H1 (cell line): ENCODE measurements around the gene SPAG16. TPM values are rescaled to one million over a fixed set of nuclear protein-coding genes. Genes with fewer than 3 reads are reported as not detected.

Experiments
- CTCF ChIA-PET: fragments of 300-600 bp; sonication (Branson Sonifier 250); formaldehyde crosslinking; loops from one replicate; lab custom pipeline; 2021; ENCODE audit not compliant: partially characterized antibody; lab: Charles Lee
- POLR2A ChIA-PET: fragments of 300-600 bp; sonication (Branson Sonifier 250); formaldehyde crosslinking; loops from one replicate; lab custom pipeline; 2021; ENCODE audit warnings: inconsistent platforms; ENCODE audit not compliant: partially characterized antibody; lab: Charles Lee
- DNase-seq, 2 experiments: peaks; one replicate each; pipeline versions ENCODE4 v3.0.0 to v3.0.0-alpha.2; 2010 to 2022; ENCODE audit warnings: low spot score in 2 of 2, low read depth in 1 of 2, mixed read lengths in 1 of 2
- FAIRE-seq: peaks from 2 replicates; lab custom pipeline; 2011; peaks lifted over from hg19 to GRCh38; lab: Jason Lieb, UNC
- H2AFZ ChIP-seq: 2 replicates; pipeline ENCODE4 v1.8.1; 2012; ENCODE audit warnings: low read length, inconsistent platforms
- H2AK5ac ChIP-seq: 2 replicates; pipeline ENCODE4 v1.6.1; 2013; ENCODE audit warnings: low read depth, low read length
- H2BK120ac ChIP-seq: replicated peaks from 2 replicates; pipeline ENCODE3; 2013; ENCODE audit warnings: low read depth, low read length, inconsistent platforms
- H2BK12ac ChIP-seq: 2 replicates; pipeline ENCODE4 v1.6.1; 2013; ENCODE audit warnings: low read depth, low read length
- H2BK15ac ChIP-seq: 2 replicates; pipeline ENCODE4 v1.6.1; 2013; ENCODE audit warnings: low read length
- H2BK20ac ChIP-seq: 2 replicates; pipeline ENCODE4 v1.6.1; 2013; ENCODE audit warnings: low read length
- H2BK5ac ChIP-seq: 2 replicates; pipeline ENCODE4 v1.6.1; 2013; ENCODE audit warnings: low read depth, low read length
- H3K14ac ChIP-seq: 2 replicates; pipeline ENCODE4 v1.6.1; 2013; ENCODE audit warnings: inconsistent platforms; ENCODE audit not compliant: insufficient read length
- H3K18ac ChIP-seq: 2 replicates; pipeline ENCODE4 v1.6.1; 2013; ENCODE audit warnings: low read length; ENCODE audit errors: extremely low read depth
- H3K23ac ChIP-seq: 2 replicates; pipeline ENCODE4 v1.6.1; 2013; ENCODE audit warnings: inconsistent platforms; ENCODE audit not compliant: insufficient read length
- H3K23me2 ChIP-seq: 2 replicates; pipeline ENCODE4 v1.6.1; 2013; ENCODE audit warnings: low read depth, low read length
- H3K27ac ChIP-seq: 2 replicates; pipeline ENCODE4 v1.6.1; 2011; ENCODE audit warnings: low read depth, low read length, inconsistent platforms
- H3K27me3 ChIP-seq, 4 experiments: replicated peaks in 1 of 4; 1 replicate in 1 of 4; 2 replicates in 3 of 4; pipeline versions ENCODE4 v1.6.1 to v1.8.1; 2011 to 2013; ENCODE audit warnings: low read length in 3 of 4, mild to moderate bottlenecking in 3 of 4, inconsistent platforms in 2 of 4, mixed read lengths in 2 of 4, moderate library complexity in 1 of 4; ENCODE audit not compliant: control insufficient read depth in 3 of 4, insufficient read depth in 3 of 4; ENCODE audit errors: extremely low read depth in 1 of 4
- H3K36me3 ChIP-seq, 4 experiments: 2 replicates each; pipeline versions ENCODE4 v1.6.1 to v1.8.1; 2011 to 2013; ENCODE audit warnings: mild to moderate bottlenecking in 4 of 4, low read length in 3 of 4, moderate library complexity in 2 of 4, control low read depth in 1 of 4, inconsistent platforms in 1 of 4; ENCODE audit not compliant: insufficient read depth in 4 of 4, control insufficient read depth in 2 of 4
- H3K4ac ChIP-seq: replicated peaks from 2 replicates; pipeline ENCODE3; 2013; ENCODE audit warnings: low read length, low read depth, mixed read lengths, inconsistent platforms; ENCODE audit not compliant: insufficient read length
- H3K4me1 ChIP-seq, 4 experiments: replicated peaks in 1 of 4; 1 replicate in 1 of 4; 2 replicates in 3 of 4; pipeline versions ENCODE4 v1.6.1 to v1.8.1; 2011 to 2013; ENCODE audit warnings: low read length in 3 of 4, inconsistent platforms in 2 of 4, mixed read lengths in 1 of 4; ENCODE audit not compliant: insufficient read depth in 4 of 4, control insufficient read depth in 3 of 4
- H3K4me2 ChIP-seq, 2 experiments: 2 replicates each; pipeline versions ENCODE4 v1.6.1 to v1.8.1; 2011 to 2013; ENCODE audit warnings: low read depth in 2 of 2, low read length in 2 of 2, control low read depth in 1 of 2, inconsistent platforms in 1 of 2, mild to moderate bottlenecking in 1 of 2; ENCODE audit not compliant: insufficient read depth in 1 of 2
- H3K4me3 ChIP-seq, 4 experiments: fragments of 200-600, 300-600 bp in 1 of 4; sonication (generic), shearing (Covaris generic), sonication (Bioruptor Twin) in 1 of 4; 2 replicates each; pipeline versions ENCODE4 v1.5.1 to v1.8.1; 2011 to 2016; ENCODE audit warnings: low read length in 4 of 4, low read depth in 3 of 4, control low read depth in 2 of 4, inconsistent platforms in 2 of 4, mild to moderate bottlenecking in 2 of 4, mixed read lengths in 1 of 4, moderate library complexity in 1 of 4; ENCODE audit not compliant: insufficient read depth in 2 of 4; ENCODE audit errors: extremely low read depth in 1 of 4
- H3K56ac ChIP-seq: replicated peaks from 2 replicates; pipeline ENCODE3; 2013; ENCODE audit warnings: low read depth, mild to moderate bottlenecking, mixed read lengths, low read length, inconsistent platforms; ENCODE audit not compliant: insufficient read length
- H3K79me1 ChIP-seq: 2 replicates; pipeline ENCODE4 v1.6.1; 2013; ENCODE audit warnings: low read depth, low read length, control low read depth
- H3K79me2 ChIP-seq, 2 experiments: 2 replicates each; pipeline versions ENCODE4 v1.6.1 to v1.8.1; 2012 to 2013; ENCODE audit warnings: low read length in 2 of 2, mild to moderate bottlenecking in 2 of 2, inconsistent platforms in 1 of 2; ENCODE audit not compliant: insufficient read depth in 2 of 2, control insufficient read depth in 1 of 2
- H3K9ac ChIP-seq, 4 experiments: replicated peaks in 1 of 4; 1 replicate in 1 of 4; 2 replicates in 3 of 4; pipeline versions ENCODE4 v1.6.1 to v1.8.1; 2011 to 2013; ENCODE audit warnings: low read depth in 3 of 4, low read length in 3 of 4, control low read depth in 2 of 4, mild to moderate bottlenecking in 2 of 4, moderate library complexity in 2 of 4, inconsistent platforms in 1 of 4; ENCODE audit errors: extremely low read depth in 1 of 4
- H3K9me3 ChIP-seq, 2 experiments: 2 replicates each; pipeline versions ENCODE4 v1.6.1 to v1.8.1; 2012 to 2013; ENCODE audit warnings: mild to moderate bottlenecking in 2 of 2, moderate library complexity in 2 of 2, control low read depth in 1 of 2, inconsistent platforms in 1 of 2, low read depth in 1 of 2, low read length in 1 of 2, mixed read lengths in 1 of 2; ENCODE audit not compliant: insufficient read depth in 2 of 2
- H4K20me1 ChIP-seq, 2 experiments: replicated peaks in 1 of 2; 2 replicates each; pipeline versions ENCODE3 to v1.8.1; 2011 to 2013; ENCODE audit warnings: inconsistent platforms in 2 of 2, low read length in 2 of 2, mild to moderate bottlenecking in 1 of 2; ENCODE audit not compliant: insufficient read depth in 2 of 2, control insufficient read depth in 1 of 2
- H4K5ac ChIP-seq: 2 replicates; pipeline ENCODE4 v1.6.1; 2013; ENCODE audit warnings: low read length, low read depth, mixed read lengths, inconsistent platforms; ENCODE audit not compliant: insufficient read length
- H4K8ac ChIP-seq: 2 replicates; pipeline ENCODE4 v1.8.0; 2013; ENCODE audit warnings: mild to moderate bottlenecking, moderate library complexity, low read length, inconsistent platforms; ENCODE audit not compliant: insufficient read depth; ENCODE audit errors: extremely low read depth
- H4K91ac ChIP-seq: replicated peaks from 2 replicates; pipeline ENCODE3; 2013; ENCODE audit warnings: low read length, mixed read lengths, inconsistent platforms; ENCODE audit not compliant: insufficient read length
- ASH2L ChIP-seq: fragments of 200-600, 300-600 bp; sonication (generic); IDR thresholded peaks from one replicate; pipeline ENCODE4 v1.7.1; 2017; ENCODE audit warnings: low read length
- BCL11A ChIP-seq, 2 experiments: IDR thresholded peaks; one replicate each; pipeline ENCODE4 v1.6.1; 2011; ENCODE audit warnings: low read depth in 2 of 2, low read length in 2 of 2, mild to moderate bottlenecking in 2 of 2
- CBX5 ChIP-seq: fragments of 300-800, 300-1000 bp; sonication (generic); IDR thresholded peaks from 2 replicates; pipeline ENCODE4 v1.7.1; 2016; ENCODE audit warnings: antibody characterized with exemption, low read length, low read depth
- EP300 ChIP-seq, 2 experiments: IDR thresholded peaks; 1 replicate in 1 of 2; 2 replicates in 1 of 2; pipeline ENCODE4 v1.6.1; 2011 to 2012; ENCODE audit warnings: low read depth in 2 of 2, low read length in 2 of 2, mild to moderate bottlenecking in 2 of 2, borderline replicate concordance in 1 of 2, inconsistent platforms in 1 of 2, moderate library complexity in 1 of 2
- GABPA ChIP-seq: IDR thresholded peaks from 2 replicates; pipeline ENCODE4 v1.6.1; 2011; ENCODE audit warnings: mild to moderate bottlenecking, low read length, moderate library complexity, borderline replicate concordance; ENCODE audit not compliant: insufficient read depth
- HDAC2 ChIP-seq, 2 experiments: fragments of 300-600 bp in 1 of 2; sonication (generic) in 1 of 2; IDR thresholded peaks; 2 replicates each; pipeline ENCODE4 v1.6.1; 2011 to 2012; ENCODE audit warnings: low read depth in 2 of 2, low read length in 2 of 2, mild to moderate bottlenecking in 2 of 2, moderate library complexity in 2 of 2, borderline replicate concordance in 1 of 2, inconsistent platforms in 1 of 2
- JUND ChIP-seq: IDR thresholded peaks from 2 replicates; pipeline ENCODE4 v1.6.1; 2011; ENCODE audit warnings: mild to moderate bottlenecking, improper control_type of control experiment, low read length
- NANOG ChIP-seq: IDR thresholded peaks from 2 replicates; pipeline ENCODE4 v1.6.1; 2011; ENCODE audit warnings: low read length, low read depth, mild to moderate bottlenecking, inconsistent platforms; ENCODE audit not compliant: insufficient read depth, poor library complexity, severe bottlenecking
- PHF8 ChIP-seq: fragments of 200-600 bp; sonication (generic); conservative IDR thresholded peaks from 2 replicates; pipeline ENCODE4 v1.7.1; 2012; ENCODE audit warnings: low read depth, mild to moderate bottlenecking, inconsistent platforms, low read length, moderate library complexity
- SIRT6 ChIP-seq: IDR thresholded peaks from one replicate; pipeline ENCODE4 v1.7.1; 2012; ENCODE audit warnings: low read length, inconsistent platforms
- SP1 ChIP-seq: IDR thresholded peaks from 2 replicates; pipeline ENCODE4 v1.6.1; 2011; ENCODE audit warnings: low read depth, low read length
- SRF ChIP-seq: IDR thresholded peaks from 2 replicates; pipeline ENCODE4 v1.6.1; 2011; ENCODE audit warnings: mild to moderate bottlenecking, low read depth, low read length, moderate library complexity
- SUZ12 ChIP-seq: fragments of 200-600 bp; sonication (generic); IDR thresholded peaks from 2 replicates; pipeline ENCODE4 v1.6.1; 2012; ENCODE audit warnings: mild to moderate bottlenecking, inconsistent platforms, low read length, moderate library complexity, mixed read lengths
- TCF12 ChIP-seq: IDR thresholded peaks from 2 replicates; pipeline ENCODE4 v1.6.1; 2011; ENCODE audit warnings: low read depth, mild to moderate bottlenecking, low read length
- polyA plus RNA-seq, 7 experiments: library from polyadenylated mRNA; depleted of rRNA in 3 of 7; stranded (reverse) in 5 of 7; unstranded in 2 of 7; fragments of >200 nt in 5 of 7; fragments of 200-250 nt in 2 of 7; gene quantifications; 1 replicate in 5 of 7; 2 replicates in 1 of 7; 4 replicates in 1 of 7; pipeline versions ENCODE4 v1.2.1 to v1.2.3, GENCODE V29; 2011 to 2013; ENCODE audit warnings: missing spikeins in 2 of 7, mixed read lengths in 2 of 7
- total RNA-seq: library from RNA; stranded (reverse); fragmentation: NEBNext Ultra II Directional; extraction: Animal tissue kit (Norgen Biotek cat#: 25700); gene quantifications from 2 replicates; pipeline ENCODE4 v1.2.1, GENCODE V29; 2021
- TF ChIP-seq, protein P1 (sequence below): IDR thresholded peaks from 2 replicates; pipeline ENCODE4 v1.6.1; 2012; ENCODE audit warnings: inconsistent platforms

The SPAG16 gene
- total and polyA plus RNA-seq, 2 of the 8 experiments (the other 6 are each of a cell fraction or from before 2014, with no cell fraction given) = 6.0 to 14.9 TPM

DNA sequence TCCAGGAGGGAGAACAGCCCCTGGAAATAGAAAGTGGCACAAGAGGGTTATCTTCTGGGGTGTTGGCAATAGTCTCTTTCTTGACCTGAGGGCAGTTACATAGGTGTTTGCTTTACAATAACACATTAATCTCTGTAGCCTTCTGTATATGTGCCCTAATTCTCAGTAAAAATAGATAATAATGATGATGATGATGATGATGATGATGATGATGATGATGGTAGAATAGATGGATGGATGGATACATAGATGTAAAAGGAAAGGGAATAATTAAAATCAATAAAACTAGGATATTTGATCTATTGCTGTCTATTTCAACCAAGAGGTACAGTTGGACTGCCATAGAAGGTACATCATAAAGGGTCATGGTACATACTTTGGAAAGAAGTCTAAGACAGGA lies 948.9 kb downstream of the SPAG16 start:
- Histone ChIP-seq H4K5ac (no peak overlapping the region), H2AK5ac (no peak overlapping the region), H3K9ac (no peak overlapping the region), H2BK20ac (no peak overlapping the region), H3K56ac (peak overlapping the region; percentile 90), H3K9me3 (no peaks in the 10 kb centered on the region), H2BK5ac (no peak overlapping the region), H3K23ac (no peak overlapping the region), H3K4me1 (no peaks in the 10 kb centered on the region), H4K20me1 (no peaks in the 10 kb centered on the region), H3K14ac (no peak overlapping the region), H2BK12ac (no peak overlapping the region), H3K79me1 (no peaks in the 10 kb centered on the region), H3K4ac (no peak overlapping the region), H3K23me2 (peaks cover 1% of the 10 kb centered on the region; the same call in 1 of the 2 replicates), H3K4me2 (no peak overlapping the region), H2BK120ac (no peak overlapping the region), H3K4me3 (no peak overlapping the region), H4K8ac (no peak overlapping the region), H3K27me3 (no peaks in the 10 kb centered on the region), H3K36me3 (no peaks in the 10 kb centered on the region), H2AFZ (no peak overlapping the region), H3K18ac (no peak overlapping the region), H4K91ac (no peak overlapping the region), H2BK15ac (no peak overlapping the region), H3K79me2 (no peaks in the 10 kb centered on the region), H3K27ac (no peak overlapping the region)
- TF ChIP-seq GABPA = no peak
- no peak for TF ChIP-seq SRF
- no peak for TF ChIP-seq PHF8
- TF ChIP-seq JUND = no peak
- no peak for TF ChIP-seq BCL11A (IDR thresholded peaks at IDR 0.05; ENCODE audit: low read depth in 2 of 2, low read length in 2 of 2)
- no peak for TF ChIP-seq CBX5
- TF ChIP-seq TCF12 = no peak
- no peak for TF ChIP-seq EP300 (IDR thresholded peaks at IDR 0.05; ENCODE audit: borderline replicate concordance in 1 of 2, low read depth in 2 of 2, low read length in 2 of 2)
- no peak for TF ChIP-seq ASH2L
- no peak for TF ChIP-seq SP1
- TF ChIP-seq, protein P1, sequence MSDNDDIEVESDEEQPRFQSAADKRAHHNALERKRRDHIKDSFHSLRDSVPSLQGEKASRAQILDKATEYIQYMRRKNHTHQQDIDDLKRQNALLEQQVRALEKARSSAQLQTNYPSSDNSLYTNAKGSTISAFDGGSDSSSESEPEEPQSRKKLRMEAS = no peak
- no peak for TF ChIP-seq SIRT6
- TF ChIP-seq SUZ12 = no peak
- TF ChIP-seq NANOG = no peak
- TF ChIP-seq HDAC2 (IDR thresholded peaks at IDR 0.05; ENCODE audit: borderline replicate concordance in 1 of 2, low read depth in 2 of 2, low read length in 2 of 2) = no peak
- CTCF ChIA-PET = no interaction called here
- POLR2A ChIA-PET = no interaction called here
- no peak for FAIRE-seq
- no peak for DNase-seq
